Measurements from ENCODE around the gene DPP6.

DPP6 gene

DNA sequence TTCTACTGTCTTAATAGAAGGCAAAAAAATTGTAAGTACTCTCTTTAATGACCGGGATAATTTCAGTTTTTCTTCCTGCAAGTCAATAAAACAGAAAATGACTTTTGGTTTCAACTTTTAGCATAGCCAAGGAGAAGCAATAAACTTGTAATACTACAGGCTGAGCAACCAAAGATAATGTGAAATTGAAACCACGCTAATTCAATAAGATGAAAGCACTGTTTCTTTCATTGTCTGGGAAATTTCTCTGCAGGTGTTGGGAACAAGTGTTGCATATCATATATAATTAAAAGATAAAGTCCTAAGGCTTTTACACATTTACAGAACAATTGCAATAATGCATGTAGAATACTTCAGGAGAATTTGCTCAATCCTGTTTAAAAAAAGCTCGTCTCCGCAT is 488.4 kb downstream of the DPP6 start:
- no peak for DNase-seq (ENCODE audit: low spot score)

DNA sequence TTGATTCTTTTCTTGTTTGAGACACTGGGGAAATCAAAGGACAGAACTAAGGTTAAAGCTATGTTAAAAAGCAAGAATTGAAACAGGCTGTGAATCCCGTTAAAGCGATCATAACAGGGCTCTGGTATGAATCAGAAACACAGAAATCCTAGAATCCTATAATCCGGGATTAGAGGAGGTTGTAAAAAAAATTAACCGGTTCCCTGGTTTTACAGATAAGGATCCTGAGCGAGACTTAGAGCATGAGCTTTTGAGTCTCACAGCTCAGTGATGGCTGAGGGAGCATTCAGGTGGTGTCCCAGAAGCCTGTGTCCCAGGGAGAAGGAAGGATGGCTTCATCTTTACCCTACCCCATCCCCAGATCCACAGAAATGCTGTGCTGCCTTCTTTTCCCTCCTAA is 489.4 kb downstream of the DPP6 start:
- no peak for DNase-seq (ENCODE audit: low spot score)

GRCh38 chr7:154546946-154547587 is 494.9 kb downstream of the DPP6 start:
- DNase-seq (ENCODE audit: low spot score), result no peak

DNA sequence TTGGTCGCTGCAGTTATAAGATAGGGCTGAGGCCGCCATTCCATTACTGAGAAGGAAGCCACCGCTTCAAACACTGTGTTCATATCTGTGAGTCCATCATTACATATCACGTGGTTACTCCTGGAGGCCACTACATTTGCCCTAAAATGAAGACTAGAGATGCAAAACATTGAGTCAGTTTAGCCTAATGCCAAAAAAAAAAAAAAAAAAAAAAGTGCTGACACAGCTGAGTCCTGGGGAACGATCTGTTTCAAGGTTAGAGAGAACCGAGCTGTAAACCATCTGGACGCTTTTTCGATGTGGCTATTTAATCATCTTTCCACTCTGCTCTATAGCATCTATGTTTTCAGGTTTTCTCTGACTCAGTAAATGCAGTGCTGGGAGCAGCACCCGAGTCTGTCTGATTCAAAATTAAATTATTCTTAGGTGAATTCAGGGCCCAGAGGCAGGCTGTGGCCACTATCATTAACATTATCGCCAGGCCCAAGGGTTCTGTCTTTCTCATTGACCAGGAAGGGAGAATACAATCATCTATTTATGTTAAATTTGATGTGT is 501.6 kb downstream of the DPP6 start:
- no peak for DNase-seq (ENCODE audit: low spot score)

GRCh38 chr7:154559454-154559853 is 507.3 kb downstream of the DPP6 start:
- no peak for DNase-seq (ENCODE audit: low spot score)

GRCh38 chr7:154564676-154565075 is 512.5 kb downstream of the DPP6 start:
- no peak for DNase-seq (ENCODE audit: low spot score)

DNA sequence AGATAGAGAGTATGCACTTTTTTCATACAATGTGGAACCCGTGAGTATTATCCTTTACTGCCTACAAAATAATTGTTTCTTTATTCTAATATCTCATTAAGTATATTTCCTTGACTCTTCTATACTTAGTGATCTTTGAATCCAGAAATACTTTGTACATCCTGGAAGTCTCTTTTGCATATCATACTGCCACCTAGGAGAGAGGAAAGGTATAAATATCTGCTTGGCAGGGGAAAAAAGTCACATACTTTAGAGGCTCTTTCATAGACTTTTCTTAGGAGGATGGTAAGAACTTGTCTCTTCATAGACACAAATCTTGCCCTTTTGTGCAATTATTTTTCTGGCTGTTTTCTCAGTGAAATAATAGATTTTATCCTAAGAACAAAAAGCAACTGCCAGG is 514.7 kb downstream of the DPP6 start:
- peak; percentile 4 for DNase-seq (ENCODE audit: low spot score)

GRCh38 chr7:154568346-154568745 is 516.1 kb downstream of the DPP6 start:
- DNase-seq (ENCODE audit: low spot score), result no peak

DNA sequence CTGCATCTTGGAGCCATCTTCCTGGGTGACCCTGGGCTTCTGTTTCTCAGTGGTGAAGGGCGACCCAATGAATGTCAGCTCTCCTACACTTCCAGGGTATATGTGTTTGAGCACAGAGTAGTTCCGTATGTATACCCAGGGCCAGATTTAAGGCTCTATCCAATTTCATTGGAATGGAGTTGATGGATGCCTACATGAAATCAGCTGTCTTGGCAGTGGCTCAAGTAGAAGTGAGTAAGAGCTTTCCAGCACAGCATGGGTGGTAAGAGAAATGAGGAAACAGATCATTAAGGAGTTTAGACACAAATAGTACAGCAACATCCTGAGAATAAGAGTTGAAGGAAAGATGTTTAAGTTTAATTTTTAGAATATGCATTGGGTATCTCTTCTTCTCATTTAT is 517.7 kb downstream of the DPP6 start:
- peak; percentile 6 for DNase-seq (ENCODE audit: low spot score)

- DNase-seq (ENCODE audit: low spot score), result no peak
These were observed 519.6 kb downstream of the DPP6 start for GRCh38 chr7:154571772-154572171.

- DNase-seq (ENCODE audit: low spot score), result no peak
These were observed 522.0 kb downstream of the DPP6 start for GRCh38 chr7:154574235-154574634.

GRCh38 chr7:154575497-154575896 is 523.3 kb downstream of the DPP6 start:
- DNase-seq (ENCODE audit: low spot score), result no peak

- no peak for DNase-seq (ENCODE audit: low spot score)
These were observed 524.4 kb downstream of the DPP6 start for GRCh38 chr7:154576604-154577003.

DNA sequence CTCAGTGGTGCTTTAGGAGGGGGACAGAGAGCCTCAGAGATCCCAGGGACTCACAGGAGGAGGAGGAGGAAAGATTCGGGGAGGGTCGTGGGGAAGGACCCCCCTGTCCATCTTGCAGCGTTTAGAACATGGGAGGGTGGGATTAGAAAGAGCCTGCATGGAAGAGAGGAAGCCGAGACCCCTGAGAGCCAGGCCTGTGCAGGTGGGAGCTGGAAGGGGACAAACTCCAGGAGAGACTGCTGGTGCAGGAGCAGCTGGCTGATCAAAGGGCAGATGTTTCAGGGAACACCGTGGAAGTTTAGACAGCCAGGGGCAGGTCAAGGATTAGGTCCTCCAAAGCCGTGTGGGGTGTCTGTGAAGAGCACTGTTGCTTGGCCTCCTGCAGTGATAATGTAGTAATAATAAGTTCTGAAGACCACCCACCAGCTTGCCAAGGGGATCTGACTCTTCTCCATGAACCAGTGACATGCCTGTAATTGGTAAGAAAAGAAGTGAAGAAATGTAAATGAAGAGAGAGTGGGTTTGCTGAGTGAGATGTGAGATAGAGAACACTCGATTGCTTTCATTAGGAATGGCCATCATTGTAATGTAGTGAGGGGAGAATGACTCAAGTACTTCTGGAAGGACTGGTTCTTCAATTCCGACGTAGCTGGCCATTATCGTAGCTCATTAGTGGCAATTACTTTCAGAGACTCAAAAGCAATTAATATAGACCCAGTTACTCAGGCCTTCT is 525.1 kb downstream of the DPP6 start:
- no peak for DNase-seq (ENCODE audit: low spot score)

DNA sequence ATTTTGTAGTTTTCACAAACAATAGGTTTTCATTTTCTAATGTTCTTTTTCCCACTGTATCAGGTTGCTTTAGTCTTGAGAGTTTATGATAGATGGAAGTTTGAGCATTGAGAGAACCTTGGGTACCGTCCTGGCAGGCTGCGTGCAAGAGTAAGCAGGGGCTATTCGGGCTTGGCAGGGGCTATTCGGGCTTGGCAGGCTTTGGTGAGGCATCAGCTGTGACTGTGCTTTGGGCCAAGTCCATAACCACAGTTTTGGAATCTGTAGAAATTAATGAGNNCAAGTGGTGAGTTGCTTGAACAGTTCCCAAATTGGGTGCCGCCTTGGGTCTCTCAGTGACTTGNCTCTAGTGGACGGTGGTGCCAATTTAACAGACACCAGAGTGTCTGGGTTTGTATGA is 526.1 kb downstream of the DPP6 start:
- DNase-seq (ENCODE audit: low spot score), result peak; percentile 4

DNA sequence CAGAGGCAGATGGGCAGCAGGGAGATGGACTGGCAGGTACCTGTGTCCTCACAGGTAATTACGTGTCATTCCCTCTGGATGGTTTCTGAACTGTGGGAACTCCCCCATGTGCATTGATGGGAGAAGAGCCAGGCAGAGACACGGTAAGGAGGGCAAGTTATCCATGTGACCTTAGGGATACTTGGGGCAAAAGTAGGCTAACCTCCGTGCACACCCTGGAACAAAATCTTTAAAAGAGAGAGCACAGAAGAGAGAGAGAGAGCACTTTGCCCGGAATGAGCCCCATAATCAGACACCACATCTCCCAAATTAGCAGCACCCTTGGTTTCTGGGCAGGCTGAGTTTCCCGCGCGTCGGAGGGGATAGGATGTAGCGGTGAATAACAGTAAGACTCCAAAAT is 527.5 kb downstream of the DPP6 start:
- no peak for DNase-seq (ENCODE audit: low spot score)

DNA sequence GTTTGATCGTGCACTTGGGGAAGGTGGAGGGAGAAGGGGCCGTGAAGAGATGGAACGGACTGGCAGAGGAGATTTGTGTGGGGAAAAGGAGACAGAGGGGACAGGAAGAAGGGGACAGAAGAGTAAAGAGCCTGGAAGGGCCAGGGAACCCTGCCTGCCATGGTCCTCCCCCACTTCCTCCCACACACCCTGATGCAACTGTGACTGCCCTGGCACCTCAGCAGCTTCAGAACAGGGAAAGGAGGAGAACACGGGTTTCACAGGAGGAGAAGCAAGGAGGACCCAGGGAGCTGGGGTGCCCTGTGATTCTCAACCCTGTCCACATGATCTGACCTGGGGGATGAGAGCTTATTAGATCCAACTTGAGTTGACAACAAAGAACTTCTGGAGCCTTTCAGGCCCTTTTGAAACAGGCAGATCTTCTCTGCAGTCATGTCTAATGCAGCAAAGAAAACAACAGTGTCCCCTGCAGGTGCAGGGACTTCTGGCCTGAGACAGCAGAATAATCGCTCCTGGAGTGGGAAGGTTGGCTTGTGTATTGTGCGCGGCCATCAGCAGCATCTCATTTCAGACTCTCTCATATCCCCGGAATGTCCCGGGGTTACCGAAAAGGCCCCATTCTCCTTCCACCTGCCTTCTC is 529.2 kb downstream of the DPP6 start:
- no peak for DNase-seq (ENCODE audit: low spot score)

DNA sequence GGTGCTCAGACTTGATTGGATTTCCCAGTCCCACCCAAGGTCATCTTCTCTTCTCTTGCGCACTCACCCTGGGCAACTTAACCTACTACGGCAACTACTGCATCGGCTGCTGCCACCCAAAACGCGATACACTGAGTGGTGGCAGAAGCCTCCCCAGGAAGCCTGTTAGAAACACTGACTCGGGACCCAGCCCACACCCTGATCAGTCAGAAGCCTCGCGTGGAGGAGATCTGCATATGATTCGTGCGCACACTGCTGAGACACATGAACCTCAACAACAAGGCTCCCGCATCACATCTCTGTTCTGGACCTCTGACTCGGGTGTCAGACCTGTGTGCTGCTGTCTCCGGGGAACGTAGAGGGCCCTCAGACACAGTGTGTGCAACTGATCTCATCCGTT is 531.3 kb downstream of the DPP6 start:
- DNase-seq (ENCODE audit: low spot score), result no peak

DNA sequence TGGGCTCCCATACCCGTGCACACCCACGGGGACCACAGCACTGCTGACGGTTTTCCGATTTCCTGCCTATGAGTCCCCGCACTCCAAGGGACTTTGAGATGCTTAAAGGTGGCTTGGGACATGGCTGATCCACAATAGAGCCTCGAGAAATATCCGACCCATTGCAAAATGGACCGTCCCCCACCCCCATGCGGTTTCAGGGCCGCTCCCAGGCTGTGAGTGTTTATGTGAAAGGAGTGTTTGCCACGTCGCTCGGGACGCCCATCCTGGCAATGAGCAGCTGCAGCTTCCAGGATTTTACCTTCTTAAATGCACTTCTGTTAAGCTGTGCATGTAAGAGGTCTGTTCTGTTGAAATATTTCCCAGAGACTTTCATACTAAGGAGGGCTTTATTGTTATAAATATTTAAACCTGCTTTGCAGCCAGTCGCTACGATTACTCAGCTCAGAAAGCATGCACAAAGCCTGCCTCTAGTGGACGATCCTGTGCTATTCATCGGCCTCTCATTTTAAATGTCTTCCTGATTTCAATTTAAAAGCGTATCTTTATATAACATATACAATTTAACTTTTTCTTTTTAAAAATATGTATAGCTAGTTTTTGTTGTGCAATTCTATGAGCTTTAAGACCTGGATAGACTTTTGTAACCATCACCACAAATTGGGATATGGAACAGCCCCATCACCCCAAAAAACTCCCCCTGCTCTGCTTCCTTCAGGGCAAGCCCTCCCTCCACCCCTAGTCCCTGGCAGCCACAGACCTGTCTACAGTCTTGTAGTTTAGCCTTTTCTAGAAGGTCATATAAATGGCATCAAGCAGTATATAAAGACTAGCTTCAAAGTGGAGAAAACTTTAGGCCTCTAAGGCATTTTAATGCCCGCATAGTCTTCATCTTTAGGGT is 532.4 kb downstream of the DPP6 start:
- DNase-seq (ENCODE audit: low spot score), result no peak

GRCh38 chr7:154587792-154588191 is 535.6 kb downstream of the DPP6 start:
- no peak for DNase-seq (ENCODE audit: low spot score)

GRCh38 chr7:154591544-154591943 is 539.3 kb downstream of the DPP6 start:
- DNase-seq (ENCODE audit: low spot score), result no peak

- DNase-seq (ENCODE audit: low spot score), result peak; percentile 52
These were observed 540.2 kb downstream of the DPP6 start for GRCh38 chr7:154592388-154592787.

All from kidney tubule cell (primary cell).